ENCODE measurements around the gene TUFT1. TPM values are rescaled to one million over a fixed set of nuclear protein-coding genes. Genes with fewer than 3 reads are reported as not detected.

The TUFT1 gene
- total RNA-seq, 1 experiment from 2014 or later = 2.6 TPM

- ChIA-PET POLR2A (ENCODE audit: low non-redundant PET) (no interaction called here), CTCF (no interaction called here)
- no TSS peak for BruUV-seq (replicated peaks)
- Histone ChIP-seq H3K4me3 (ENCODE audit: low read depth, low read length, poor library complexity, severe bottlenecking) (no peak overlapping the region), H3K9me3 (ENCODE audit: low read depth, low read length, poor library complexity, severe bottlenecking) (no peaks in the 10 kb centered on the region), H3K36me3 (ENCODE audit: insufficient read depth, low read length, poor library complexity, severe bottlenecking) (no peaks in the 10 kb centered on the region), H3K27me3 (replicated peaks; ENCODE audit: insufficient read depth, low read depth, low read length, poor library complexity) (no peaks in the 10 kb centered on the region), H3K27ac (ENCODE audit: low read depth, low read length, poor library complexity, severe bottlenecking) (no peak overlapping the region), H3K4me1 (ENCODE audit: insufficient read depth, low read length, poor library complexity, severe bottlenecking) (no peaks in the 10 kb centered on the region)
- DNase-seq (ENCODE audit: low spot score) = no peak
- TF ChIP-seq EZH2 (IDR thresholded peaks at IDR 0.05; ENCODE audit: borderline replicate concordance, low read depth, low read length, poor library complexity, severe bottlenecking) = no peak
- no peak for TF ChIP-seq CTCF (conservative IDR thresholded peaks at IDR 0.05; ENCODE audit: low read depth, low read length)
- intact Hi-C loops (cut with micrococcal nuclease; ENCODE audit: unreplicated experiment) = no loop called here
These were observed 38.8 kb downstream of the TUFT1 start for GRCh38 chr1:151578941-151579340.

GRCh38 chr1:151579436-151580225 lies 39.5 kb downstream of the TUFT1 start:
- Histone ChIP-seq H3K27ac (ENCODE audit: low read depth, low read length, poor library complexity, severe bottlenecking) (no peak overlapping the region), H3K4me1 (ENCODE audit: insufficient read depth, low read length, poor library complexity, severe bottlenecking) (no peaks in the 10 kb centered on the region), H3K4me3 (ENCODE audit: low read depth, low read length, poor library complexity, severe bottlenecking) (no peak overlapping the region), H3K9me3 (ENCODE audit: low read depth, low read length, poor library complexity, severe bottlenecking) (no peaks in the 10 kb centered on the region), H3K36me3 (ENCODE audit: insufficient read depth, low read length, poor library complexity, severe bottlenecking) (no peaks in the 10 kb centered on the region), H3K27me3 (replicated peaks; ENCODE audit: insufficient read depth, low read depth, low read length, poor library complexity) (no peaks in the 10 kb centered on the region)
- DNase-seq (ENCODE audit: low spot score) = no peak
- TF ChIP-seq CTCF (conservative IDR thresholded peaks at IDR 0.05; ENCODE audit: low read depth, low read length) = no peak
- TF ChIP-seq EZH2 (IDR thresholded peaks at IDR 0.05; ENCODE audit: borderline replicate concordance, low read depth, low read length, poor library complexity, severe bottlenecking) = no peak
- no TSS peak for BruUV-seq (replicated peaks)
- CTCF ChIA-PET = no interaction called here
- intact Hi-C loops (cut with micrococcal nuclease; ENCODE audit: unreplicated experiment) = no loop called here
- POLR2A ChIA-PET (ENCODE audit: low non-redundant PET) = no interaction called here

GRCh38 chr1:151581451-151581850 lies 41.3 kb downstream of the TUFT1 start:
- H3K9me3 ChIP-seq (ENCODE audit: low read depth, low read length, poor library complexity, severe bottlenecking) = no peaks in the 10 kb centered on the region
- no peak for DNase-seq (ENCODE audit: low spot score)
- no peaks in the 10 kb centered on the region for H3K27me3 ChIP-seq (replicated peaks; ENCODE audit: insufficient read depth, low read depth, low read length, poor library complexity)
- POLR2A ChIA-PET (ENCODE audit: low non-redundant PET) = no interaction called here
- intact Hi-C loops (cut with micrococcal nuclease; ENCODE audit: unreplicated experiment) = no loop called here
- H3K27ac ChIP-seq (ENCODE audit: low read depth, low read length, poor library complexity, severe bottlenecking) = no peak overlapping the region
- no peaks in the 10 kb centered on the region for H3K4me1 ChIP-seq (ENCODE audit: insufficient read depth, low read length, poor library complexity, severe bottlenecking)
- CTCF ChIA-PET = no interaction called here
- no peak for TF ChIP-seq EZH2 (IDR thresholded peaks at IDR 0.05; ENCODE audit: borderline replicate concordance, low read depth, low read length, poor library complexity, severe bottlenecking)
- TF ChIP-seq CTCF (conservative IDR thresholded peaks at IDR 0.05; ENCODE audit: low read depth, low read length) = no peak
- no peak overlapping the region for H3K4me3 ChIP-seq (ENCODE audit: low read depth, low read length, poor library complexity, severe bottlenecking)
- no TSS peak for BruUV-seq (replicated peaks)
- H3K36me3 ChIP-seq (ENCODE audit: insufficient read depth, low read length, poor library complexity, severe bottlenecking) = no peaks in the 10 kb centered on the region

All from A673 (cell line).